ENCODE measurements around the gene RAMP3. TPM values are rescaled to one million over a fixed set of nuclear protein-coding genes. Genes with fewer than 3 reads are reported as not detected.

RAMP3 gene
- total and polyA plus RNA-seq, 11 donors, result 19.2 to 107 (median 38.9) TPM

DNA sequence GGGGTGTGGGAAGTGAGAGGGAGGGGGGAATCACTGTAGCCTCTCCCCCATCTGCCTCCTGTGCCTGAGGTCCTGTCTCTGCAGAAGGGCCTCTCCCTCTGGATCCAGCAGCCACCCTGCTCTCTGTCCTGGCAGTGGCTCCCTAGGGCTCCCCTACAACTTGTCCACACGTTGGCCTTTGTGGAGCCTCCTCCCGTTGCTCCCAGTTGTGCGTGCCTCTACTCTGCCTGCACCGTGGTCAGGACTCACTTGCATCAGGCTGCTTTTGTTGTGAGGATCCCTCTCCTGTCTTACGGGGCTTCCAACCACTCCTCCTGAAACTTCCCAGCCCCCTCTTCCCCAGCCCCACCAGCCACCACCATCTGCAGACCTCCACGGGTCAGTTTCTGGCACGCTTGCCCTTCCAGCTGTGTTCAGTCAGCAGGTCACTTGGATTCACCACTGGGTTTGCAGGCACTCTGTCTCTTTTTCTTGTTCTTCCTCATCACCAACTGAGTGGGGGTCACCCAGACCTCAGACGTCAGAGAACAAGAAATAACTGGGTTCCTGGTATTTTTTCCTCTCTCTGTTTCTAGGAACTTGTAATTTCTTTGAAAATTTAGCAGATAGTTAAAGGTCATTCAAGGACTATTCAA, 62.3 kb downstream of the RAMP3 start:
- no peaks in the 10 kb centered on the region for H3K9me3 ChIP-seq
- H3K27me3 ChIP-seq, result peaks cover 0 to 16% (median 0%) of the 10 kb centered on the region in 9 donors
- ATAC-seq (no peak), DNase-seq (no peak)
- no peaks in the 10 kb centered on the region for H3K36me3 ChIP-seq
- H3K4me3 ChIP-seq, result no peak overlapping the region
- peaks cover 0 to 3% (median 0%) of the 10 kb centered on the region in 12 donors for H3K4me1 ChIP-seq
- intact Hi-C loops (cut with DNase I), result no loop called here
- WGBS, 4 donors, result 56 to 62% (median 59%) methylated on average over 8 of the region's 8 CpGs
- no peak for TF ChIP-seq POLR2A (IDR thresholded peaks at IDR 0.05)
- TF ChIP-seq, protein P1, sequence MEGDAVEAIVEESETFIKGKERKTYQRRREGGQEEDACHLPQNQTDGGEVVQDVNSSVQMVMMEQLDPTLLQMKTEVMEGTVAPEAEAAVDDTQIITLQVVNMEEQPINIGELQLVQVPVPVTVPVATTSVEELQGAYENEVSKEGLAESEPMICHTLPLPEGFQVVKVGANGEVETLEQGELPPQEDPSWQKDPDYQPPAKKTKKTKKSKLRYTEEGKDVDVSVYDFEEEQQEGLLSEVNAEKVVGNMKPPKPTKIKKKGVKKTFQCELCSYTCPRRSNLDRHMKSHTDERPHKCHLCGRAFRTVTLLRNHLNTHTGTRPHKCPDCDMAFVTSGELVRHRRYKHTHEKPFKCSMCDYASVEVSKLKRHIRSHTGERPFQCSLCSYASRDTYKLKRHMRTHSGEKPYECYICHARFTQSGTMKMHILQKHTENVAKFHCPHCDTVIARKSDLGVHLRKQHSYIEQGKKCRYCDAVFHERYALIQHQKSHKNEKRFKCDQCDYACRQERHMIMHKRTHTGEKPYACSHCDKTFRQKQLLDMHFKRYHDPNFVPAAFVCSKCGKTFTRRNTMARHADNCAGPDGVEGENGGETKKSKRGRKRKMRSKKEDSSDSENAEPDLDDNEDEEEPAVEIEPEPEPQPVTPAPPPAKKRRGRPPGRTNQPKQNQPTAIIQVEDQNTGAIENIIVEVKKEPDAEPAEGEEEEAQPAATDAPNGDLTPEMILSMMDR (IDR thresholded peaks at IDR 0.05), result no peak
- H3K27ac ChIP-seq, result no peak overlapping the region

DNA sequence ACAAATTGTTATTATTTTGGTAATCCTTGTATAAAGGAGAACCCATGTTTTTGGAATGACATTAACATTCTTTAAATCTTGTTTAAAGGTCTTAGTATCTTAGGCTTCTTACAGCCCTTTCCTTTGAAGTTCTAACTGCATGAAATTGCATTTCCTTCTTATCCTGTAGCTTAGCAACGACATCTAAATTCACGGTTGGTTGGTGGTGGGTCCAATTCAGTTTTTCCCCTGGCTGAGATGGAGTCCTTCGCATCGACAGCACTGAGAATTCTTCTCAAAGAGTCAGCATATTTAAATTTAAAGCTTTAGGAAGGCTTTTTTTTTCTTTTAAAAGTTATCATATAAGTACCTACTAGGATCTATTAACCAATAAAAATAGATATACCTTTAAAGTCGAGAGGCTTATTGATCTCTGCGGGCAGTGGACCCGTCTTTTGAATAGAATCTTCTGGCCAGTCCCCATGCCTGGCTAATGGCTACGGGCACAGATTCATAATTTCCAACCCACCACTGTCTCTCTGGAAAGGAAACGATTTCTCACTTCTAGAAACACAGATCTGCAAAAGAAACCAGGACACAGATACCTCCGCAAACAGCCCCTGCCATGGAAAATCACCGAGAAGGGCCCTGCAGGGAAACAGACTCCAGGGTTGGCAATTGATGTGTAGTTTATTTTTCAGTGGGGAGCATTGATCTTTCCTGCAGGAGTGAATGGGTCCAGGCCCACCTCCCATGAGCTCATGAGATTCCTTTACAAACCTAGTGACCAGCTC, 63.4 kb downstream of the RAMP3 start:
- TF ChIP-seq, protein P1 (IDR thresholded peaks at IDR 0.05), result no peak
- no peak for TF ChIP-seq POLR2A (IDR thresholded peaks at IDR 0.05)
- Histone ChIP-seq H3K4me1 (peaks cover 0 to 3% (median 0%) of the 10 kb centered on the region in 12 donors), H3K27ac (no peak overlapping the region), H3K9me3 (no peaks in the 10 kb centered on the region), H3K27me3 (peaks cover 0 to 14% (median 0%) of the 10 kb centered on the region in 9 donors), H3K4me3 (no peak overlapping the region), H3K36me3 (no peaks in the 10 kb centered on the region)
- ATAC-seq, result no peak
- WGBS, 4 donors, result 74 to 84% (median 82%) methylated on average over 11 of the region's 11 CpGs
- intact Hi-C loops (cut with DNase I), result no loop called here
- DNase-seq, result no peak

DNA sequence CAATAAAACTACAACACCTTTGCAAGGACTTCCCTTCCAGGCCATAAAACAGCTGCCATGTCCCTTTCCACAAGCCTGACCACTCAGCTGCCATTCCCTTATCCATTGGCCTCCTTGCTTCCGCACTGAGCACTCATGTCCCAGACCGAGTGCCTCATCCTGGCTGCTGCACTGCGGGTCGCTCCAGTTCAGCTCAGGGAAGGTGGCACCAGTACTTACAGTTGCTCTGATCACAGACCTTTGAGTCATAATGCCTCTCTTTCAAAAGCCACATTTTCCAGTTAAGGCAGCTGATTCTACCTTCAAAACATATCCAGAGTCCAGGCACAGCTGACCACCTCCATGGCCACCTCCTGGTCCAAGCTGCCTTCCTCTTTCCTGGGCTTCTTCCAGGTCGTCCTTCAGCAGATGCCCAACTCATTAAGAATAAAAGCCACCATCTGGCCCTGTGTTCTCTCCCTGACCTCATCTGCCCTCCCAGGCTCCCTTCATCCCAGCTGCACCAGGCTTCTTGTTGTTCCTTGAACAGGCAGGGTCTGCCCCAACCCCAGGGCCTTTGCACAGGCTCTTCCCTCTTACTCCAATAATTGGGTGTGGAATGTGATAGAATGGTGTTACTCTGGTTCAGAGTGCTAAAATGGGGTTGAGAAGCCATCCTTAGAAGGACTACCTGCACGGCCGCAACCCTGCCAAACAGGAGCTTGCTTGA, 64.5 kb downstream of the RAMP3 start:
- Histone ChIP-seq H3K27me3 (peaks cover 0 to 9% (median 0%) of the 10 kb centered on the region in 9 donors), H3K4me3 (no peak overlapping the region), H3K36me3 (no peaks in the 10 kb centered on the region), H3K9me3 (no peaks in the 10 kb centered on the region), H3K4me1 (peaks cover 0 to 3% (median 0%) of the 10 kb centered on the region in 12 donors), H3K27ac (no peak overlapping the region)
- DNase-seq (no peak), ATAC-seq (no peak)
- intact Hi-C loops (cut with DNase I), result no loop called here
- TF ChIP-seq POLR2A (IDR thresholded peaks at IDR 0.05), result no peak
- TF ChIP-seq, protein P1 (IDR thresholded peaks at IDR 0.05), result no peak
- 87 to 93% (median 89%) methylated on average over 7 of the region's 7 CpGs for WGBS, 4 donors

DNA sequence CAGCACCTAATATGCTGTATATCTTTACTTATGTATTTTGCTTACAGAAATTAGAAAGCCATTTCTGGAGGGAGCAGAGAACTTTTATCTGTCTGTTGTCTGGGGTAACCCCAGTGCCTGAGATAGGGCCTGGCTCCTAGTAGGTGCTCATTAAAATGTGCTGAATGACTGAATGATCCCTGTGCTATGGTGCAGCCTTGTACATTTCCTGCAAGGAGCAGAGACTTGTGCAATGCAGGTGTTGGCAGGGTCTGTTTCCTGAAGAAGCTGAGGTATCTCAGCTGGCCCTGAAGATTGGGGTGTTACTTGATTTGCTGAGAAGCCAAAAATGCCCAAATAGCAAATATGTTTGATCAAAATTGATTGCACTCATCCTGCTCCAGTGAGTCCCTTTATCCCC, 65.5 kb downstream of the RAMP3 start:
- H3K27me3 ChIP-seq, result peaks cover 0 to 9% (median 0%) of the 10 kb centered on the region in 9 donors
- H3K9me3 ChIP-seq, result no peaks in the 10 kb centered on the region
- H3K4me3 ChIP-seq, result no peak overlapping the region
- TF ChIP-seq, protein P1 (IDR thresholded peaks at IDR 0.05), result no peak
- TF ChIP-seq POLR2A (IDR thresholded peaks at IDR 0.05), result no peak
- ATAC-seq (no peak), DNase-seq (no peak)
- H3K36me3 ChIP-seq, result no peaks in the 10 kb centered on the region
- intact Hi-C loops (cut with DNase I), result no loop called here
- H3K4me1 ChIP-seq, result no peaks in the 10 kb centered on the region
- H3K27ac ChIP-seq, result no peak overlapping the region
